Measurements from ENCODE around the gene SOX1.

Gene SOX1

DNA sequence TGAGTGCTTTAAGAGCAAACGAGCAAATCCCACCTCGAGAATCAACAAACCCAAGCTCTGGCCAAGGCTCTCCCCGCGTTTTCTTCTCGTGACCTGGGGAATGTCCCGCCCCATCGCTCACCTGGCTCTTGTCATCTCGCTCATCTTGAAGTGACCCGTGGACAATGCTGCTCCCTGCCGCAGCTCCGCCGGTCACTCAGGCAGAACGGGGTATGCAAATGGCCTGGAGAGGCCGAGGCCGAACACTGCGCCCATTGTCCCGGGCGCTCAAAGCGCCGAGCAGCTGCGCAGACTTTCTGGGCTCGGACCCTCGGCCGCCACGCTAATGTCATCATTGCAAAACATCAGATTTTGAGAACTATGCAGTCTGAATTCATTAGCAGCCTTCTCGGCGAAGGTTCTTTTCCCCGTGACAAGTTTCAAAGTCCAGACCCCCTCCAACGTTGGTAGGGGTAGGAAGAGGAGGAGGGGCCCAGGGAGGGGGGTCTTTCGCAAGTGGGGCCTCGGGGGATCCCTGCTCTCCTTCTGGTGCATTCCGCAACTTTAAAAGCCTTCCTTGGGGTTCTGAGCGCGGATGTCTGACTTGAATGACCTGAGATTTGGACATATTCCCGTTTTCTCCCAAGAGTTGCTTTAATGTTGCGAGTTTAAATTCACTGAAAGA lies 39.7 kb downstream of the SOX1 start:
- Histone ChIP-seq H3K9ac (ENCODE audit: low read length) (no peak overlapping the region), H3K4me3 (ENCODE audit: low read depth, low read length, poor library complexity, severe bottlenecking) (no peak overlapping the region)

DNA sequence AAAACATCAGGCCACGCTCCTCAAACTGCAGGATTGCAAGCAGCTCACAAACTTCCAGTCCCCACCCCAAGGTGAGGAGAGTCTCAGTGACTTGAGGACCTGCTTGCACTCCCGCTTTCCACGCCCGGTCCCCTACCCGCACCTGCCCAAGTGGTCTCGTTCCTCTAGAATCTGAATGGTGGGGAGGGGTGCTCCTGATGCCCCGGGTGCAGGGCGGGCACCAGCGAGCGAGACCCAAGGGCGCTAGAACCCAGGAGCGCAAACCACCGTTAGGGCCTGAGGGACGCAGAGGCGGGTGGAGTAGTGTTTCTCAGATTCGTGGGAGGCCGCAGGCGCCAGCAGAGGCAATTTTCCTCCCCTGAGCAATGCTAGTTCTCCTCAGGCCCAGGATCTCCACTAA lies 40.3 kb downstream of the SOX1 start:
- no peak overlapping the region for H3K4me3 ChIP-seq (ENCODE audit: low read depth, low read length, poor library complexity, severe bottlenecking)
- no peaks in the 10 kb centered on the region for H3K9me2 ChIP-seq (ENCODE audit: low read depth, low read length)
- no peaks in the 10 kb centered on the region for H3F3A ChIP-seq (ENCODE audit: insufficient read depth, low read length)
- H3K27me3 ChIP-seq (ENCODE audit: insufficient read depth, low read length): no peaks in the 10 kb centered on the region
- H3K9me3 ChIP-seq (ENCODE audit: low read length): no peaks in the 10 kb centered on the region
- no peaks in the 10 kb centered on the region for H3K4me1 ChIP-seq (ENCODE audit: insufficient read depth, low read length, severe bottlenecking)
- H3K79me2 ChIP-seq (ENCODE audit: insufficient read depth, low read length): no peaks in the 10 kb centered on the region
- no peak overlapping the region for H3K9ac ChIP-seq (ENCODE audit: low read length)
- H3K4me2 ChIP-seq (ENCODE audit: low read length): no peak overlapping the region
- H3K27ac ChIP-seq (ENCODE audit: low read depth, low read length, poor library complexity, severe bottlenecking): no peak overlapping the region
- H4K20me1 ChIP-seq (ENCODE audit: insufficient read depth, low read length): no peaks in the 10 kb centered on the region
- TF ChIP-seq, protein P1, sequence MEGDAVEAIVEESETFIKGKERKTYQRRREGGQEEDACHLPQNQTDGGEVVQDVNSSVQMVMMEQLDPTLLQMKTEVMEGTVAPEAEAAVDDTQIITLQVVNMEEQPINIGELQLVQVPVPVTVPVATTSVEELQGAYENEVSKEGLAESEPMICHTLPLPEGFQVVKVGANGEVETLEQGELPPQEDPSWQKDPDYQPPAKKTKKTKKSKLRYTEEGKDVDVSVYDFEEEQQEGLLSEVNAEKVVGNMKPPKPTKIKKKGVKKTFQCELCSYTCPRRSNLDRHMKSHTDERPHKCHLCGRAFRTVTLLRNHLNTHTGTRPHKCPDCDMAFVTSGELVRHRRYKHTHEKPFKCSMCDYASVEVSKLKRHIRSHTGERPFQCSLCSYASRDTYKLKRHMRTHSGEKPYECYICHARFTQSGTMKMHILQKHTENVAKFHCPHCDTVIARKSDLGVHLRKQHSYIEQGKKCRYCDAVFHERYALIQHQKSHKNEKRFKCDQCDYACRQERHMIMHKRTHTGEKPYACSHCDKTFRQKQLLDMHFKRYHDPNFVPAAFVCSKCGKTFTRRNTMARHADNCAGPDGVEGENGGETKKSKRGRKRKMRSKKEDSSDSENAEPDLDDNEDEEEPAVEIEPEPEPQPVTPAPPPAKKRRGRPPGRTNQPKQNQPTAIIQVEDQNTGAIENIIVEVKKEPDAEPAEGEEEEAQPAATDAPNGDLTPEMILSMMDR (IDR thresholded peaks at IDR 0.05; ENCODE audit: low read length): no peak
- TF ChIP-seq EZH2 (IDR thresholded peaks at IDR 0.05; ENCODE audit: borderline replicate concordance, low read length): no peak
- H2AFZ ChIP-seq (ENCODE audit: low read length): no peak overlapping the region
- no peaks in the 10 kb centered on the region for H3K36me3 ChIP-seq (ENCODE audit: insufficient read depth, low read length)

More for the DNA sequence above, 39.7 kb downstream of the SOX1 start:
- Histone ChIP-seq H3K27me3 (ENCODE audit: insufficient read depth, low read length) (no peaks in the 10 kb centered on the region), H4K20me1 (ENCODE audit: insufficient read depth, low read length) (no peaks in the 10 kb centered on the region), H3K27ac (ENCODE audit: low read depth, low read length, poor library complexity, severe bottlenecking) (no peak overlapping the region), H3K9me2 (ENCODE audit: low read depth, low read length) (no peaks in the 10 kb centered on the region), H3F3A (ENCODE audit: insufficient read depth, low read length) (no peaks in the 10 kb centered on the region), H3K79me2 (ENCODE audit: insufficient read depth, low read length) (no peaks in the 10 kb centered on the region), H3K4me1 (ENCODE audit: insufficient read depth, low read length, severe bottlenecking) (no peaks in the 10 kb centered on the region), H2AFZ (ENCODE audit: low read length) (no peak overlapping the region), H3K9me3 (ENCODE audit: low read length) (no peaks in the 10 kb centered on the region), H3K36me3 (ENCODE audit: insufficient read depth, low read length) (no peaks in the 10 kb centered on the region), H3K4me2 (ENCODE audit: low read length) (no peak overlapping the region)
- TF ChIP-seq EZH2 (IDR thresholded peaks at IDR 0.05; ENCODE audit: borderline replicate concordance, low read length): no peak
- TF ChIP-seq, protein P1 (IDR thresholded peaks at IDR 0.05; ENCODE audit: low read length): no peak

DNA sequence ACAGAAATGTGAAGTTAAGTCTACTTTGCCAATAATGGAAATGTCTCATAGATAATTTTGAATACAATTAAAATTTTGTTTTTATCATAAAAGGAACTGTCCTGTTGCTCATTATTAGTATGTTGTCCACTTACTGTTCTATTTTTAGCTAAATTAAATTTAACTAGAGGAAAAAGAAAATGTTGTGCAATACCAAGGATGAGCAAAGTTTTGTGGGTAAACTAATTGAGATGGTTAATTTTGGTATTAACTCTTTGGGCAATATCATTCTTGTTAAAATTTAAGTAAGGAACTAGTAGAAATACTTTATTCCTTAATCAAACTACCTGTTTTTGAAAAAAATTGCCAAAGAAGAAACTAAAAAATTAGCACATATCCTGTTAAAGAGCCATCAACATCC lies 43.5 kb downstream of the SOX1 start:
- Histone ChIP-seq H3F3A (ENCODE audit: insufficient read depth, low read length) (no peaks in the 10 kb centered on the region), H3K79me2 (ENCODE audit: insufficient read depth, low read length) (no peaks in the 10 kb centered on the region), H3K27ac (ENCODE audit: low read depth, low read length, poor library complexity, severe bottlenecking) (no peak overlapping the region), H3K27me3 (ENCODE audit: insufficient read depth, low read length) (no peaks in the 10 kb centered on the region), H3K4me2 (ENCODE audit: low read length) (no peak overlapping the region), H3K9me2 (ENCODE audit: low read depth, low read length) (no peaks in the 10 kb centered on the region), H3K9ac (ENCODE audit: low read length) (no peak overlapping the region), H3K9me3 (ENCODE audit: low read length) (no peaks in the 10 kb centered on the region), H2AFZ (ENCODE audit: low read length) (no peak overlapping the region), H3K4me1 (ENCODE audit: insufficient read depth, low read length, severe bottlenecking) (no peaks in the 10 kb centered on the region), H3K36me3 (ENCODE audit: insufficient read depth, low read length) (no peaks in the 10 kb centered on the region), H4K20me1 (ENCODE audit: insufficient read depth, low read length) (no peaks in the 10 kb centered on the region), H3K4me3 (ENCODE audit: low read depth, low read length, poor library complexity, severe bottlenecking) (no peak overlapping the region)
- no peak for TF ChIP-seq EZH2 (IDR thresholded peaks at IDR 0.05; ENCODE audit: borderline replicate concordance, low read length)
- TF ChIP-seq, protein P1 (IDR thresholded peaks at IDR 0.05; ENCODE audit: low read length): no peak
